ENCODE data around the gene NUCB1.
"Not testable (repeated sequence)": the region's sequence is repeated elsewhere in the genome, so short reads cannot be mapped to it uniquely, and the experiment has no call there.

Gene NUCB1

GRCh38 chr19:48873476-48874302 is 26.4 kb upstream of the NUCB1 start:
- in situ Hi-C loops (cut with HindIII; ENCODE audit: low sequenced_read_pairs) = no loop called here

- in situ Hi-C loops (cut with HindIII; ENCODE audit: low sequenced_read_pairs) = no loop called here
Observed at GRCh38 chr19:48874303-48875135, 25.6 kb upstream of the NUCB1 start.

- in situ Hi-C loops (cut with HindIII; ENCODE audit: low sequenced_read_pairs) = not testable (repeated sequence)
Observed at GRCh38 chr19:48876043-48876981, 23.8 kb upstream of the NUCB1 start.

- in situ Hi-C loops (cut with HindIII; ENCODE audit: low sequenced_read_pairs) = no loop called here
Observed at GRCh38 chr19:48877855-48878195, 22.3 kb upstream of the NUCB1 start.

GRCh38 chr19:48878196-48879024 is 21.7 kb upstream of the NUCB1 start:
- in situ Hi-C loops (cut with HindIII; ENCODE audit: low sequenced_read_pairs) = no loop called here

GRCh38 chr19:48879025-48879637 is 21.0 kb upstream of the NUCB1 start:
- in situ Hi-C loops (cut with HindIII; ENCODE audit: low sequenced_read_pairs) = no loop called here

- in situ Hi-C loops (cut with HindIII; ENCODE audit: low sequenced_read_pairs) = not testable (repeated sequence)
Observed at GRCh38 chr19:48879696-48880095, 20.4 kb upstream of the NUCB1 start.

GRCh38 chr19:48881741-48882657 is 18.1 kb upstream of the NUCB1 start:
- in situ Hi-C loops (cut with HindIII; ENCODE audit: low sequenced_read_pairs) = no loop called here

- in situ Hi-C loops (cut with HindIII; ENCODE audit: low sequenced_read_pairs) = no loop called here
Observed at GRCh38 chr19:48883726-48884125, 16.4 kb upstream of the NUCB1 start.

- in situ Hi-C loops (cut with HindIII; ENCODE audit: low sequenced_read_pairs) = loop anchor here (5.0 kb wide), 1 partner anchor 46 kb away; no protein-coding TSS in a partner anchor
Observed at GRCh38 chr19:48887861-48888612, 12.1 kb upstream of the NUCB1 start.

- in situ Hi-C loops (cut with HindIII; ENCODE audit: low sequenced_read_pairs) = loop anchor here (5.0 kb wide), 1 partner anchor 47 kb away; no protein-coding TSS in a partner anchor
Observed at GRCh38 chr19:48889496-48889895, 10.6 kb upstream of the NUCB1 start.

- in situ Hi-C loops (cut with HindIII; ENCODE audit: low sequenced_read_pairs) = no loop called here
Observed at GRCh38 chr19:48890551-48890950, 9.6 kb upstream of the NUCB1 start.

- in situ Hi-C loops (cut with HindIII; ENCODE audit: low sequenced_read_pairs) = no loop called here
Observed at GRCh38 chr19:48895226-48895625, 4.9 kb upstream of the NUCB1 start.

GRCh38 chr19:48896191-48896720 is 3.9 kb upstream of the NUCB1 start:
- in situ Hi-C loops (cut with HindIII; ENCODE audit: low sequenced_read_pairs) = no loop called here

- in situ Hi-C loops (cut with HindIII; ENCODE audit: low sequenced_read_pairs) = no loop called here
Observed at GRCh38 chr19:48897181-48897580, 2.9 kb upstream of the NUCB1 start.

- in situ Hi-C loops (cut with HindIII; ENCODE audit: low sequenced_read_pairs) = not testable (repeated sequence)
Observed at GRCh38 chr19:48899386-48899749, 744 bp upstream of the NUCB1 start.

All from endothelial cell of hepatic sinusoid (primary cell).